Cardiac muscle cell (in vitro differentiated cells and primary cell): ENCODE measurements around the gene ACTRT3. TPM values are rescaled to one million over a fixed set of nuclear protein-coding genes. Genes with fewer than 3 reads are reported as not detected.

Source experiments
- DNase-seq, 2 donors: peaks; one replicate each; pipeline versions ENCODE4 v3.0.0 to v3.0.0-alpha.2; 2010 to 2017; ENCODE audit warnings: low read depth in 1 of 2, low spot score in 1 of 2
- H3K27ac ChIP-seq: fragments of 200-600 bp; sonication (generic); 2 replicates; pipeline ENCODE4 v1.5.1; 2016
- H3K27me3 ChIP-seq: fragments of 200-600 bp; sonication (generic); 2 replicates; pipeline ENCODE4 v1.6.0; 2016; ENCODE audit warnings: control low read depth
- H3K36me3 ChIP-seq: fragments of 200-600 bp; sonication (generic); 2 replicates; pipeline ENCODE4 v1.5.1; 2016; ENCODE audit warnings: control low read depth
- H3K4me1 ChIP-seq: fragments of 200-600 bp; sonication (generic); 2 replicates; pipeline ENCODE4 v1.8.1; 2017; ENCODE audit warnings: low read depth, mild to moderate bottlenecking, mixed run types
- H3K4me3 ChIP-seq: fragments of 200-600 bp; sonication (generic); 2 replicates; pipeline ENCODE4 v1.5.1; 2016; ENCODE audit warnings: mild to moderate bottlenecking
- H3K9me3 ChIP-seq: fragments of 200-600 bp; sonication (generic); 2 replicates; pipeline ENCODE4 v1.5.1; 2017; ENCODE audit warnings: low read depth, mild to moderate bottlenecking, control low read depth
- CTCF ChIP-seq: IDR thresholded peaks from 2 replicates; pipeline ENCODE4 v1.5.1; 2012; ENCODE audit warnings: low read depth, mild to moderate bottlenecking, low read length
- polyA plus RNA-seq: library from polyadenylated mRNA; unstranded; fragments of >200 nt; fragmentation: Nextera tagmentation; extraction: Ambion mirVana; gene quantifications from 2 replicates; pipeline ENCODE4 v1.2.1, GENCODE V29; 2016
- total RNA-seq: library from RNA; depleted of rRNA; stranded (reverse); fragments of >200 nt; gene quantifications from 2 replicates; pipeline ENCODE4 v1.2.3, GENCODE V29; 2016

Gene ACTRT3
- total and polyA plus RNA-seq, 2 experiments from 2014 or later = 1.7 TPM

GRCh38 chr3:169812332-169813235, 43.2 kb upstream of the ACTRT3 start, which contains the start of the genes LRRC34 and LRRIQ4:
LRRC34 (minus strand) TSS chr3:169812904; CDS start chr3:169812548, 356 bp downstream.
LRRIQ4 (plus strand) TSS chr3:169812870; CDS start chr3:169821922, 9,052 bp downstream.
- peak within 1 kb of the TSS; percentile 32 for H3K4me3 ChIP-seq
- peak; percentile 6 for TF ChIP-seq CTCF
- H3K27ac ChIP-seq = peak within 1 kb of the TSS; percentile 66
- peak; percentile 85 to 89 for DNase-seq
- H3K27me3 ChIP-seq = no peaks in the 10 kb centered on the region
- H3K9me3 ChIP-seq = no peaks in the 10 kb centered on the region
- H3K36me3 ChIP-seq = no peaks in the 10 kb centered on the region
- H3K4me1 ChIP-seq = peaks cover 13% of the 10 kb centered on the region

GRCh38 chr3:169811631-169812331, 42.4 kb upstream of the ACTRT3 start:
- H3K36me3 ChIP-seq = no peaks in the 10 kb centered on the region
- TF ChIP-seq CTCF = no peak
- peaks cover 13% of the 10 kb centered on the region for H3K4me1 ChIP-seq
- peak overlapping the region; percentile 32 for H3K4me3 ChIP-seq
- peak; percentile 32 to 81 for DNase-seq
- peak overlapping the region; percentile 66 for H3K27ac ChIP-seq
- H3K9me3 ChIP-seq = no peaks in the 10 kb centered on the region
- H3K27me3 ChIP-seq = no peaks in the 10 kb centered on the region

- no peak for TF ChIP-seq CTCF
- H3K27me3 ChIP-seq = no peaks in the 10 kb centered on the region
- H3K4me1 ChIP-seq = peaks cover 13% of the 10 kb centered on the region
- H3K9me3 ChIP-seq = no peaks in the 10 kb centered on the region
- H3K36me3 ChIP-seq = no peaks in the 10 kb centered on the region
- H3K27ac ChIP-seq = peak overlapping the region; percentile 64
- no peak overlapping the region for H3K4me3 ChIP-seq
- no peak for DNase-seq
These were observed 40.0 kb upstream of the ACTRT3 start for GRCh38 chr3:169809230-169809795.

- no peak for TF ChIP-seq CTCF
- peaks cover 8% of the 10 kb centered on the region for H3K36me3 ChIP-seq
- no peaks in the 10 kb centered on the region for H3K9me3 ChIP-seq
- no peaks in the 10 kb centered on the region for H3K27me3 ChIP-seq
- H3K4me1 ChIP-seq = peaks cover 8% of the 10 kb centered on the region
- no peak overlapping the region for H3K27ac ChIP-seq
- no peak for DNase-seq
- H3K4me3 ChIP-seq = no peak overlapping the region
These were observed 35.3 kb upstream of the ACTRT3 start for GRCh38 chr3:169804681-169805080.

- Histone ChIP-seq H3K27ac (no peak overlapping the region), H3K27me3 (no peaks in the 10 kb centered on the region), H3K9me3 (no peaks in the 10 kb centered on the region), H3K36me3 (peaks cover 14% of the 10 kb centered on the region), H3K4me3 (no peak overlapping the region), H3K4me1 (no peaks in the 10 kb centered on the region)
- no peak for TF ChIP-seq CTCF
- no peak for DNase-seq
These were observed 23.0 kb upstream of the ACTRT3 start for GRCh38 chr3:169792359-169792758.
